ENCODE results near the gene ATP2C2. TPM values are rescaled to one million over a fixed set of nuclear protein-coding genes. Genes with fewer than 3 reads are reported as not detected.

ATP2C2 gene
- total RNA-seq (2022; extraction: Qiagen RNA extraction), result 0.09 to 0.18 TPM (median 0.11 TPM) in 5 replicates

GRCh38 chr16:84368308-84368996, at the start of gene ATP2C2:
ATP2C2 (plus strand) TSS chr16:84368538; CDS start chr16:84368616, 78 bp downstream.

GRCh38 chr16:84504420-84505248, 136.3 kb downstream of the ATP2C2 start, which contains the start of gene MEAK7:
MEAK7 (minus strand) TSS chr16:84504659; CDS start chr16:84498086, 6,573 bp downstream.

Other genes starting within 250 kb of the ATP2C2 start
- 13.3 to 21.9 TPM (median 18.5 TPM) in 5 replicates for gene HSDL1, start 223.4 kb upstream of the ATP2C2 start, total RNA-seq (2022; extraction: Qiagen RNA extraction)
- 0.19 to 0.44 TPM (median 0.21 TPM) in 5 replicates for gene DNAAF1, start 223.2 kb upstream of the ATP2C2 start, total RNA-seq (2022; extraction: Qiagen RNA extraction)
- gene TAF1C, start 181.5 kb upstream of the ATP2C2 start, total RNA-seq (2022; extraction: Qiagen RNA extraction), result 16.2 to 30.6 TPM (median 27.2 TPM) in 5 replicates
- gene ADAD2, start 177.4 kb upstream of the ATP2C2 start, total RNA-seq (2022; extraction: Qiagen RNA extraction), result 0.05 to 0.12 TPM in 2 of 5 replicates, not detected in the others
- gene KCNG4, start 128.5 kb upstream of the ATP2C2 start, total RNA-seq (2022; extraction: Qiagen RNA extraction), result not detected in 5 replicates
- gene WFDC1, start 73.7 kb upstream of the ATP2C2 start, total RNA-seq (2022; extraction: Qiagen RNA extraction), result 0.05 to 0.20 TPM in 2 of 5 replicates, not detected in the others
- gene MEAK7, start 136.1 kb downstream of the ATP2C2 start, total RNA-seq (2022; extraction: Qiagen RNA extraction), result 44.5 to 60.1 TPM (median 52.7 TPM) in 5 replicates
- gene COTL1, start 249.5 kb downstream of the ATP2C2 start, total RNA-seq (2022; extraction: Qiagen RNA extraction), result 402 to 587 TPM (median 520 TPM) in 5 replicates

Data from A549 treated with dexamethasone at 1 μM for 4 hours (cell line).